ENCODE results near the gene UFD1. TPM values are rescaled to one million over a fixed set of nuclear protein-coding genes. Genes with fewer than 3 reads are reported as not detected.

The UFD1 gene
- polyA plus RNA-seq, 1 of the 3 experiments (the other 2 are of a cell fraction): 111 TPM

DNA sequence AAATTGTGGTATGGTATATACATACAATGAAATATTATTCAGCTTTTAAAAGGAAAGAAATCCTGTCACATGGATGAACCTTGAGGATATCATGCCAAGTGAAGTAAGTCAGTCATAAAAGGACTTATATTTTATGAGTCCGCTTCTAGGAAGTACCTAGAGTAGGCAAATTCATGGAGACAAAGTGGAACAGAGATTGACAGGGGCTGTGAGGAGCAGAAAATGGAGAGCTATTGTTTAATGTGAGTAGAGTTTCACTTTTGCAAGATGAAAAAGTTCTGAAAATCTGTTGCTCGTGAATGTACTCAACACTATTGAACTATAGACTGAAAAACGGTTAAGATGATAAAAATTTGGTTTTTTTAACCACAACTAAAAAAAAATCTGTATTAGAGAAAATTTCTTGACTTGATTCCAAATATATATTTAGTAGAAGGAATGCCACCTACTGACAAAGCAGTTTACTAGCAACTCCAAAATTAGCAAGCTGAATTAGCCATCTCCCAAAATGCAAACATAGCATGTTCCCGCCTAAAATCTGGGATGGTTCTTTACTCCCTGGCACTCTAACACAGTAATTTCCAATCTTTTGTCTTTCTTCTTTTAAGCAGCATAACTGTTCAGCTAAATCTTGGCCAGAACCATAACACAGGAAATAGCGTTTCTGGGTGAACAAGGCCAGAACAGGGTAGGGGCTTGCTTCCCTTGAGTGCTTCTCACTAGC lies 1.5 kb downstream of the UFD1 start:
- ChIA-PET CTCF (interaction anchor here (0.6 to 2.9 kb wide), 14 partner anchors 11 to 519 kb away, joined by 3 to 19 read pairs (median 4); partner anchors contain the start of genes ESS2 and SLC25A1), POLR2A (interaction anchor here (0.7 to 1.6 kb wide), 2 partner anchors 26 to 333 kb away, joined by 3 to 4 read pairs; partner anchors contain the start of gene ESS2)
- DNase-seq: no peak
- H3K79me2 ChIP-seq (ENCODE audit: insufficient read depth): peaks cover 89% of the 10 kb centered on the region
- no peak overlapping the region for H2AFZ ChIP-seq (ENCODE audit: low read depth)
- peaks cover 50% of the 10 kb centered on the region for H4K20me1 ChIP-seq (ENCODE audit: insufficient read depth)
- no peaks in the 10 kb centered on the region for H3K9me3 ChIP-seq
- peaks cover 5 to 16% of the 10 kb centered on the region in 2 experiments; a peak in 3 of 4 replicates for H3K4me1 ChIP-seq (ENCODE audit: control insufficient read depth in 1 of 2, insufficient read depth in 2 of 2, low read depth in 1 of 2, low read length in 1 of 2)
- TF ChIP-seq GABPA (IDR thresholded peaks at IDR 0.05; ENCODE audit: low read depth) (no peak), NRF1 (IDR thresholded peaks at IDR 0.05; ENCODE audit: low read depth, low read length) (no peak), RFX5 (IDR thresholded peaks at IDR 0.05; ENCODE audit: low read length) (no peak), SMC3 (IDR thresholded peaks at IDR 0.05; ENCODE audit: low read depth, low read length) (no peak), EZH2phosphoT487 (IDR thresholded peaks at IDR 0.05; ENCODE audit: borderline replicate concordance, low read depth) (no peak), TEAD4 (IDR thresholded peaks at IDR 0.05; ENCODE audit: borderline replicate concordance, insufficient read depth) (no peak), RAD21 (IDR thresholded peaks at IDR 0.05; ENCODE audit: low read length) (peak; percentile 31; the same call in 1 of the 2 replicates)
- TF ChIP-seq, protein P1, sequence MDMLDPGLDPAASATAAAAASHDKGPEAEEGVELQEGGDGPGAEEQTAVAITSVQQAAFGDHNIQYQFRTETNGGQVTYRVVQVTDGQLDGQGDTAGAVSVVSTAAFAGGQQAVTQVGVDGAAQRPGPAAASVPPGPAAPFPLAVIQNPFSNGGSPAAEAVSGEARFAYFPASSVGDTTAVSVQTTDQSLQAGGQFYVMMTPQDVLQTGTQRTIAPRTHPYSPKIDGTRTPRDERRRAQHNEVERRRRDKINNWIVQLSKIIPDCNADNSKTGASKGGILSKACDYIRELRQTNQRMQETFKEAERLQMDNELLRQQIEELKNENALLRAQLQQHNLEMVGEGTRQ (IDR thresholded peaks at IDR 0.05; ENCODE audit: borderline replicate concordance, low read depth, low read length): no peak
- TF ChIP-seq, protein P2, sequence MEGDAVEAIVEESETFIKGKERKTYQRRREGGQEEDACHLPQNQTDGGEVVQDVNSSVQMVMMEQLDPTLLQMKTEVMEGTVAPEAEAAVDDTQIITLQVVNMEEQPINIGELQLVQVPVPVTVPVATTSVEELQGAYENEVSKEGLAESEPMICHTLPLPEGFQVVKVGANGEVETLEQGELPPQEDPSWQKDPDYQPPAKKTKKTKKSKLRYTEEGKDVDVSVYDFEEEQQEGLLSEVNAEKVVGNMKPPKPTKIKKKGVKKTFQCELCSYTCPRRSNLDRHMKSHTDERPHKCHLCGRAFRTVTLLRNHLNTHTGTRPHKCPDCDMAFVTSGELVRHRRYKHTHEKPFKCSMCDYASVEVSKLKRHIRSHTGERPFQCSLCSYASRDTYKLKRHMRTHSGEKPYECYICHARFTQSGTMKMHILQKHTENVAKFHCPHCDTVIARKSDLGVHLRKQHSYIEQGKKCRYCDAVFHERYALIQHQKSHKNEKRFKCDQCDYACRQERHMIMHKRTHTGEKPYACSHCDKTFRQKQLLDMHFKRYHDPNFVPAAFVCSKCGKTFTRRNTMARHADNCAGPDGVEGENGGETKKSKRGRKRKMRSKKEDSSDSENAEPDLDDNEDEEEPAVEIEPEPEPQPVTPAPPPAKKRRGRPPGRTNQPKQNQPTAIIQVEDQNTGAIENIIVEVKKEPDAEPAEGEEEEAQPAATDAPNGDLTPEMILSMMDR (IDR thresholded peaks at IDR 0.05): peak; percentile 43
- TF ChIP-seq, protein P3, sequence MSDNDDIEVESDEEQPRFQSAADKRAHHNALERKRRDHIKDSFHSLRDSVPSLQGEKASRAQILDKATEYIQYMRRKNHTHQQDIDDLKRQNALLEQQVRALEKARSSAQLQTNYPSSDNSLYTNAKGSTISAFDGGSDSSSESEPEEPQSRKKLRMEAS (IDR thresholded peaks at IDR 0.05; ENCODE audit: low read depth): no peak
- no peaks in the 10 kb centered on the region for H3K9me2 ChIP-seq
- WGBS (ENCODE audit: low lambda C conversion rate): 45% methylated on average over 5 of the region's 5 CpGs
- H3K36me3 ChIP-seq (replicated peaks in 1 of 2; ENCODE audit: control insufficient read depth in 1 of 2, insufficient read depth in 2 of 2, low read length in 1 of 2): peaks cover 18 to 28% of the 10 kb centered on the region in 2 experiments
- H3K27ac ChIP-seq (ENCODE audit: low read depth in 2 of 2, low read length in 1 of 2): peak overlapping the region in 1 of 2 experiments; percentile 95; a peak in 2 of 4 replicates
- no peaks in the 10 kb centered on the region for H3F3A ChIP-seq (replicated peaks; ENCODE audit: insufficient read depth)
- H3K4me3 ChIP-seq (ENCODE audit: low read depth in 2 of 2, low read length in 1 of 2): peak overlapping the region; percentile 94 to 95
- H3K27me3 ChIP-seq (ENCODE audit: insufficient read depth): no peaks in the 10 kb centered on the region
- H3K4me2 ChIP-seq: peak overlapping the region; percentile 80
- peak overlapping the region; percentile 91 for H3K9ac ChIP-seq

DNA sequence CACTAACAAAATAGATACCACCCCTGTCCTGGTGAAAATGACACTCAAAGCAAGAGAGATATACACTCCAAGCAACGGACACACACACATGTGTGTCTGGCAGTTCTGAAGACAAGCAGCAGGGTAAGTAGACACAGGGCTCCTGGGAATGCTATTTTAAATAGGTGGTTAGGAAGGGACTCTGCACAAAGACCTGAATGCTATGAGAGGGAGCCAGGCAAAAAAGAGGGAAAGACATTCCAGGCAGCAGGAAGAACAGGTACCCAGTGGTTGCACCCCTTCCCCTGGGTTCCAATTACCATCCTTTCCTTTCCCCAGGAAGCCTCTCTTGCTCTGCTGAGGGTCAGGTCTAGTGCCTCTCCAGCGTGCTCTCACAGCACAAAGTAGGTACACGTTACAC lies 3.0 kb downstream of the UFD1 start:
- WGBS (ENCODE audit: low lambda C conversion rate): 84% methylated on average over 3 of the region's 3 CpGs
- no peak for DNase-seq
- Histone ChIP-seq H3K36me3 (replicated peaks in 1 of 2; ENCODE audit: control insufficient read depth in 1 of 2, insufficient read depth in 2 of 2, low read length in 1 of 2) (peaks cover 27 to 42% of the 10 kb centered on the region in 2 experiments), H3K79me2 (ENCODE audit: insufficient read depth) (peaks cover 87% of the 10 kb centered on the region), H3K4me2 (no peak overlapping the region), H3K4me3 (ENCODE audit: low read depth in 2 of 2, low read length in 1 of 2) (no peak overlapping the region), H3K9me3 (no peaks in the 10 kb centered on the region), H3K9me2 (no peaks in the 10 kb centered on the region), H3F3A (replicated peaks; ENCODE audit: insufficient read depth) (no peaks in the 10 kb centered on the region), H3K27me3 (ENCODE audit: insufficient read depth) (no peaks in the 10 kb centered on the region), H2AFZ (ENCODE audit: low read depth) (no peak overlapping the region), H3K27ac (ENCODE audit: low read depth in 2 of 2, low read length in 1 of 2) (no peak overlapping the region), H3K9ac (no peak overlapping the region), H3K4me1 (ENCODE audit: control insufficient read depth in 1 of 2, insufficient read depth in 2 of 2, low read depth in 1 of 2, low read length in 1 of 2) (peaks cover 5 to 16% of the 10 kb centered on the region in 2 experiments; a peak in 3 of 4 replicates), H4K20me1 (ENCODE audit: insufficient read depth) (peaks cover 53% of the 10 kb centered on the region)
- ChIA-PET CTCF (no interaction called here), POLR2A (no interaction called here)
- TF ChIP-seq RXRA (IDR thresholded peaks at IDR 0.05; ENCODE audit: borderline replicate concordance, low read depth) (no peak), CHD2 (IDR thresholded peaks at IDR 0.05; ENCODE audit: low read length, partially characterized antibody) (no peak), TCF12 (IDR thresholded peaks at IDR 0.05) (no peak), JUND (IDR thresholded peaks at IDR 0.05) (no peak), EP300 (IDR thresholded peaks at IDR 0.05; ENCODE audit: borderline replicate concordance in 1 of 2, low read depth in 1 of 2, low read length in 1 of 2) (no peak), TAF1 (IDR thresholded peaks at IDR 0.05; ENCODE audit: borderline replicate concordance, low read depth, low read length) (no peak), SMC3 (IDR thresholded peaks at IDR 0.05; ENCODE audit: low read depth, low read length) (no peak), FOXJ3 (CRISPR knock-in tag; IDR thresholded peaks at IDR 0.05) (no peak), FOXM1 (IDR thresholded peaks at IDR 0.05; ENCODE audit: low read depth) (no peak), YY1 (IDR thresholded peaks at IDR 0.05; ENCODE audit: low read depth) (no peak), GABPA (IDR thresholded peaks at IDR 0.05; ENCODE audit: low read depth) (no peak), RAD21 (IDR thresholded peaks at IDR 0.05; ENCODE audit: low read length) (no peak)
- TF ChIP-seq, protein P1 (IDR thresholded peaks at IDR 0.05; ENCODE audit: borderline replicate concordance, low read depth, low read length): no peak
- TF ChIP-seq, protein P4, sequence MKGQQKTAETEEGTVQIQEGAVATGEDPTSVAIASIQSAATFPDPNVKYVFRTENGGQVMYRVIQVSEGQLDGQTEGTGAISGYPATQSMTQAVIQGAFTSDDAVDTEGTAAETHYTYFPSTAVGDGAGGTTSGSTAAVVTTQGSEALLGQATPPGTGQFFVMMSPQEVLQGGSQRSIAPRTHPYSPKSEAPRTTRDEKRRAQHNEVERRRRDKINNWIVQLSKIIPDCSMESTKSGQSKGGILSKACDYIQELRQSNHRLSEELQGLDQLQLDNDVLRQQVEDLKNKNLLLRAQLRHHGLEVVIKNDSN (IDR thresholded peaks at IDR 0.05; ENCODE audit: borderline replicate concordance, low read depth): no peak
- TF ChIP-seq, protein P5, sequence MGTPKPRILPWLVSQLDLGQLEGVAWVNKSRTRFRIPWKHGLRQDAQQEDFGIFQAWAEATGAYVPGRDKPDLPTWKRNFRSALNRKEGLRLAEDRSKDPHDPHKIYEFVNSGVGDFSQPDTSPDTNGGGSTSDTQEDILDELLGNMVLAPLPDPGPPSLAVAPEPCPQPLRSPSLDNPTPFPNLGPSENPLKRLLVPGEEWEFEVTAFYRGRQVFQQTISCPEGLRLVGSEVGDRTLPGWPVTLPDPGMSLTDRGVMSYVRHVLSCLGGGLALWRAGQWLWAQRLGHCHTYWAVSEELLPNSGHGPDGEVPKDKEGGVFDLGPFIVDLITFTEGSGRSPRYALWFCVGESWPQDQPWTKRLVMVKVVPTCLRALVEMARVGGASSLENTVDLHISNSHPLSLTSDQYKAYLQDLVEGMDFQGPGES (IDR thresholded peaks at IDR 0.05; ENCODE audit: low read depth, low read length): no peak

Data from SK-N-SH (cell line).